GM10266 (cell line): ENCODE measurements around the gene PACRG.

Experiments
- DNase-seq: peaks from one replicate; pipeline ENCODE4 v3.0.0; 2012; ENCODE audit errors: extremely low spot score
- TF ChIP-seq, protein P1 (sequence below): IDR thresholded peaks from 2 replicates; pipeline ENCODE4 v1.5.1; 2012; ENCODE audit warnings: mild to moderate bottlenecking, low read depth; ENCODE audit not compliant: control insufficient read depth, insufficient read depth; ENCODE audit errors: missing control alignments

Gene PACRG

GRCh38 chr6:162845972-162846371, 118.2 kb downstream of the PACRG start:
- TF ChIP-seq, protein P1, sequence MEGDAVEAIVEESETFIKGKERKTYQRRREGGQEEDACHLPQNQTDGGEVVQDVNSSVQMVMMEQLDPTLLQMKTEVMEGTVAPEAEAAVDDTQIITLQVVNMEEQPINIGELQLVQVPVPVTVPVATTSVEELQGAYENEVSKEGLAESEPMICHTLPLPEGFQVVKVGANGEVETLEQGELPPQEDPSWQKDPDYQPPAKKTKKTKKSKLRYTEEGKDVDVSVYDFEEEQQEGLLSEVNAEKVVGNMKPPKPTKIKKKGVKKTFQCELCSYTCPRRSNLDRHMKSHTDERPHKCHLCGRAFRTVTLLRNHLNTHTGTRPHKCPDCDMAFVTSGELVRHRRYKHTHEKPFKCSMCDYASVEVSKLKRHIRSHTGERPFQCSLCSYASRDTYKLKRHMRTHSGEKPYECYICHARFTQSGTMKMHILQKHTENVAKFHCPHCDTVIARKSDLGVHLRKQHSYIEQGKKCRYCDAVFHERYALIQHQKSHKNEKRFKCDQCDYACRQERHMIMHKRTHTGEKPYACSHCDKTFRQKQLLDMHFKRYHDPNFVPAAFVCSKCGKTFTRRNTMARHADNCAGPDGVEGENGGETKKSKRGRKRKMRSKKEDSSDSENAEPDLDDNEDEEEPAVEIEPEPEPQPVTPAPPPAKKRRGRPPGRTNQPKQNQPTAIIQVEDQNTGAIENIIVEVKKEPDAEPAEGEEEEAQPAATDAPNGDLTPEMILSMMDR: no peak
- no peak for DNase-seq

DNA sequence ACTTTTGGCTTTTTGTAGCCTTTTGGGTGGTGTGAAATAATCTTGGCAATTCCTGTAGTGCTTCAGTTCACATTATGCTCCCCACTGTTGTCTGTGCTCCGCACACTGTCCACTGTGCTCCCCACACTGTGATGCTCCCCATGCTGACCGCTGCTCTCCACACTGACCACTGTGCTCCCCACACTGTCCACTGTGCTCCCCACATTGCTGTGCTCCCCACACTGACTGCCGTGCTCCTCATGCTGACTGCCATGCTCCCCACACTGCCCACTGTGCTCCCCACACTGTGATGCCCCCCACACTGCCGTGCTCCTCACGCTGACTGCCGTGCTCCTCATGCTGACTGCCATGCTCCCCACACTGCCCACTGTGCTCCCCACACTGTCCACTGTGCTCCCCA, 118.9 kb downstream of the PACRG start:
- DNase-seq: no peak
- TF ChIP-seq, protein P1: no peak

DNA sequence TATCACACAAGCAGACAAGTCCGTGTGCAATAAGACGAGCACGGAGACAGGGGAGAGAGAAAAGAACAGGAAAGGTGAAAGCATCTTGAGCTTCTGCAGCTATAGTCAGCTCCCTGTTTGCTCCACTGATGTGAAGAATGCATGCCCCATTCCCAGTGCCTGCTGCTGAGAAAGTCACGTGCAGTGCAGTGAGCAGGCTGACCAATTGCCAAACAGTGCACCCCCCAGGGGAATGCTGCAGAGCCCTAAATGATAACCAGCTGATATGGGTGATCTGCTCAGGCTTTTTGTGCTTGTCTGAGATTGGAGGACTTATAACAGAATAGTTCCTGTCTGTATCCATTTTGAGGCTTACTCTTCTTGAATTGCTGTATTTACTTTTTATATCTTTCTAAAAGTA, 121.5 kb downstream of the PACRG start:
- TF ChIP-seq, protein P1: no peak
- DNase-seq: no peak

GRCh38 chr6:162852192-162852591, 124.4 kb downstream of the PACRG start:
- TF ChIP-seq, protein P1: no peak
- no peak for DNase-seq

- DNase-seq: no peak
- TF ChIP-seq, protein P1: no peak
Observed at GRCh38 chr6:162852840-162853577, 125.2 kb downstream of the PACRG start.

GRCh38 chr6:162854228-162854627, 126.5 kb downstream of the PACRG start:
- TF ChIP-seq, protein P1: no peak
- no peak for DNase-seq

GRCh38 chr6:162854734-162855191, 127.0 kb downstream of the PACRG start:
- TF ChIP-seq, protein P1: no peak

More at GRCh38 chr6:162854734-162855191, 127.0 kb downstream of the PACRG start:
- no peak for DNase-seq
